Measurements from ENCODE around the gene AOPEP. TPM values are rescaled to one million over a fixed set of nuclear protein-coding genes. Genes with fewer than 3 reads are reported as not detected.
A peak's percentile ranks its signal among the peaks of the same experiment; 100 is the strongest.
"Not testable (repeated sequence)": the region's sequence is repeated elsewhere in the genome, so short reads cannot be mapped to it uniquely, and the experiment has no call there.

The AOPEP gene
- total RNA-seq, 1 donor from 2014 or later: 79.7 TPM

GRCh38 chr9:94935396-94935795, 208.9 kb downstream of the AOPEP start:
- no peak for ATAC-seq
- Histone ChIP-seq H3K9me3 (no peaks in the 10 kb centered on the region), H3K27me3 (no peaks in the 10 kb centered on the region), H3K4me1 (peaks cover 2% of the 10 kb centered on the region), H3K36me3 (no peaks in the 10 kb centered on the region), H3K4me3 (no peak overlapping the region), H3K27ac (no peak overlapping the region)
- no peak for DNase-seq
- no peak for TF ChIP-seq CTCF (IDR thresholded peaks at IDR 0.05)
- intact Hi-C loops (cut with DNase I): no loop called here

GRCh38 chr9:94936419-94936818, 209.9 kb downstream of the AOPEP start:
- ATAC-seq (peak; percentile 35), DNase-seq (no peak)
- intact Hi-C loops (cut with DNase I): no loop called here
- Histone ChIP-seq H3K4me1 (peaks cover 12% of the 10 kb centered on the region), H3K36me3 (no peaks in the 10 kb centered on the region), H3K27ac (no peak overlapping the region), H3K4me3 (no peak overlapping the region), H3K27me3 (no peaks in the 10 kb centered on the region), H3K9me3 (no peaks in the 10 kb centered on the region)
- TF ChIP-seq CTCF (IDR thresholded peaks at IDR 0.05): no peak

GRCh38 chr9:94937214-94937903, 210.9 kb downstream of the AOPEP start:
- no peaks in the 10 kb centered on the region for H3K27me3 ChIP-seq
- H3K36me3 ChIP-seq: no peaks in the 10 kb centered on the region
- no peak overlapping the region for H3K4me3 ChIP-seq
- no peaks in the 10 kb centered on the region for H3K9me3 ChIP-seq
- intact Hi-C loops (cut with DNase I): no loop called here
- ATAC-seq: no peak
- no peak for DNase-seq
- TF ChIP-seq CTCF (IDR thresholded peaks at IDR 0.05): no peak
- no peak overlapping the region for H3K27ac ChIP-seq
- peaks cover 19% of the 10 kb centered on the region for H3K4me1 ChIP-seq

- TF ChIP-seq CTCF (IDR thresholded peaks at IDR 0.05): no peak
- Histone ChIP-seq H3K4me1 (peaks cover 19% of the 10 kb centered on the region), H3K27me3 (no peaks in the 10 kb centered on the region), H3K36me3 (no peaks in the 10 kb centered on the region), H3K9me3 (no peaks in the 10 kb centered on the region), H3K4me3 (no peak overlapping the region), H3K27ac (no peak overlapping the region)
- ATAC-seq (no peak), DNase-seq (no peak)
- intact Hi-C loops (cut with DNase I): no loop called here
Observed at GRCh38 chr9:94938384-94938783, 211.9 kb downstream of the AOPEP start.

- intact Hi-C loops (cut with DNase I); H3K27ac ChIP-seq; H3K27me3 ChIP-seq; DNase-seq; H3K9me3 ChIP-seq; ATAC-seq; H3K4me3 ChIP-seq; H3K36me3 ChIP-seq: not testable (repeated sequence)
- peaks cover 19% of the 10 kb centered on the region for H3K4me1 ChIP-seq
Observed at GRCh38 chr9:94940296-94940695, 213.8 kb downstream of the AOPEP start.

GRCh38 chr9:94941211-94941875, 214.8 kb downstream of the AOPEP start:
- ATAC-seq (peak; percentile 69), DNase-seq (no peak)
- intact Hi-C loops (cut with DNase I): no loop called here

More at GRCh38 chr9:94941211-94941875, 214.8 kb downstream of the AOPEP start:
- TF ChIP-seq CTCF (IDR thresholded peaks at IDR 0.05): no peak
- H3K9me3 ChIP-seq: no peaks in the 10 kb centered on the region
- no peak overlapping the region for H3K4me3 ChIP-seq
- H3K36me3 ChIP-seq: no peaks in the 10 kb centered on the region
- H3K27ac ChIP-seq: peak overlapping the region; percentile 56
- H3K27me3 ChIP-seq: no peaks in the 10 kb centered on the region
- H3K4me1 ChIP-seq: peaks cover 19% of the 10 kb centered on the region

Data from upper lobe of right lung (tissue), 1 donor.